Thyroid gland (tissue), 4 donors: Measurements from ENCODE around the gene ADAM30.

Experiments used
- POLR2A ChIP-seq, 2 donors: fragments of 450-650 bp; IDR thresholded peaks; one replicate each; pipeline ENCODE4 v1.6.1; 2017; ENCODE audit warnings: antibody characterized with exemption in 2 of 2, mild to moderate bottlenecking in 2 of 2, moderate library complexity in 1 of 2
- TF ChIP-seq, protein P1 (sequence below), 6 experiments: fragments of 200-600 bp in 3 of 6; fragments of 450-650 bp in 3 of 6; sonication (generic) in 3 of 6; IDR thresholded peaks; one replicate each; pipeline ENCODE4 v1.5.1; 2016 to 2019; ENCODE audit warnings: antibody characterized with exemption in 6 of 6, mild to moderate bottlenecking in 2 of 6, inconsistent platforms in 1 of 6, moderate library complexity in 1 of 6

- no peak for TF ChIP-seq POLR2A (IDR thresholded peaks at IDR 0.05)
- TF ChIP-seq, protein P1, sequence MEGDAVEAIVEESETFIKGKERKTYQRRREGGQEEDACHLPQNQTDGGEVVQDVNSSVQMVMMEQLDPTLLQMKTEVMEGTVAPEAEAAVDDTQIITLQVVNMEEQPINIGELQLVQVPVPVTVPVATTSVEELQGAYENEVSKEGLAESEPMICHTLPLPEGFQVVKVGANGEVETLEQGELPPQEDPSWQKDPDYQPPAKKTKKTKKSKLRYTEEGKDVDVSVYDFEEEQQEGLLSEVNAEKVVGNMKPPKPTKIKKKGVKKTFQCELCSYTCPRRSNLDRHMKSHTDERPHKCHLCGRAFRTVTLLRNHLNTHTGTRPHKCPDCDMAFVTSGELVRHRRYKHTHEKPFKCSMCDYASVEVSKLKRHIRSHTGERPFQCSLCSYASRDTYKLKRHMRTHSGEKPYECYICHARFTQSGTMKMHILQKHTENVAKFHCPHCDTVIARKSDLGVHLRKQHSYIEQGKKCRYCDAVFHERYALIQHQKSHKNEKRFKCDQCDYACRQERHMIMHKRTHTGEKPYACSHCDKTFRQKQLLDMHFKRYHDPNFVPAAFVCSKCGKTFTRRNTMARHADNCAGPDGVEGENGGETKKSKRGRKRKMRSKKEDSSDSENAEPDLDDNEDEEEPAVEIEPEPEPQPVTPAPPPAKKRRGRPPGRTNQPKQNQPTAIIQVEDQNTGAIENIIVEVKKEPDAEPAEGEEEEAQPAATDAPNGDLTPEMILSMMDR (IDR thresholded peaks at IDR 0.05) = no peak
These were observed 30.2 kb upstream of the ADAM30 start for GRCh38 chr1:119926553-119926952.
